K562 (cell line): Measurements from ENCODE around the gene MAGI3. TPM values are rescaled to one million over a fixed set of nuclear protein-coding genes. Genes with fewer than 3 reads are reported as not detected.

ENCODE experiments used
- ETV1 ChIP-seq: fragments of 450-650 bp; conservative IDR thresholded peaks from 2 replicates; pipeline ENCODE4 v1.6.1; 2016; ENCODE audit warnings: missing genetic modification characterization, control low read depth, low read depth, missing compliant biosample characterization
- ETV5 ChIP-seq: sonication (generic); formaldehyde crosslinking; IDR thresholded peaks from 2 replicates; pipeline ENCODE4 v1.4.0; 2020; ENCODE audit warnings: low read depth, mild to moderate bottlenecking, missing genetic modification reagents
- FOXK1 ChIP-seq: sonication (generic); formaldehyde crosslinking; IDR thresholded peaks from 2 replicates; pipeline ENCODE4 v1.8.0; 2022; ENCODE audit warnings: missing genetic modification reagents, mild to moderate bottlenecking, borderline replicate concordance
- POLR2AphosphoS5 ChIP-seq: IDR thresholded peaks from 2 replicates; pipeline ENCODE4 v1.6.1; 2011; ENCODE audit warnings: mild to moderate bottlenecking, low read depth, low read length, moderate library complexity; ENCODE audit not compliant: control insufficient read depth, insufficient read depth
- SP2 ChIP-seq: IDR thresholded peaks from 2 replicates; pipeline ENCODE4 v1.6.1; 2011; ENCODE audit warnings: mild to moderate bottlenecking, low read depth, low read length, moderate library complexity; ENCODE audit not compliant: poor library complexity, severe bottlenecking; ENCODE audit errors: extremely low read depth
- ZNF217 ChIP-seq: sonication (generic); formaldehyde crosslinking; IDR thresholded peaks from 2 replicates; pipeline ENCODE4 v1.8.0; 2022; ENCODE audit warnings: mild to moderate bottlenecking, missing genetic modification reagents
- ZNF589 ChIP-seq: fragments of 200-800 bp; sonication (Bioruptor generic); IDR thresholded peaks from 2 replicates; pipeline ENCODE4 v1.6.1; 2016; ENCODE audit warnings: low read depth, missing genetic modification characterization, missing compliant biosample characterization
- polyA plus RNA-seq, 8 experiments: library from polyadenylated mRNA; depleted of rRNA in 4 of 8; stranded (reverse) in 5 of 8; unstranded in 3 of 8; fragments of >200 nt; fragmentation: Nextera tagmentation in 2 of 8; fragmentation: Illumina TruSeq in 1 of 8; extraction: Ambion mirVana in 2 of 8; extraction: Trizol in 1 of 8; gene quantifications; 2 replicates each; pipeline versions ENCODE4 v1.2.1 to v1.2.3, GENCODE V29; 2011 to 2014; ENCODE audit warnings: inconsistent platforms in 1 of 8, missing spikeins in 1 of 8
- total RNA-seq, 7 experiments: library from RNA; depleted of rRNA in 6 of 7; stranded (reverse); fragments of >200 nt in 6 of 7; fragmentation: Illumina TruSeq in 2 of 7; extraction: Trizol in 2 of 7; gene quantifications; 2 replicates each; pipeline versions ENCODE4 v1.2.1 to v1.2.3, GENCODE V29; 2011 to 2021; ENCODE audit warnings: low replicate concordance in 1 of 7
- TF ChIP-seq, protein P1 (sequence below): fragments of 450-650 bp; IDR thresholded peaks from 2 replicates; pipeline ENCODE4 v1.6.1; 2016; ENCODE audit warnings: mild to moderate bottlenecking, moderate library complexity
- TF ChIP-seq, protein P2 (sequence below): sonication (generic); formaldehyde crosslinking; IDR thresholded peaks from 2 replicates; pipeline ENCODE4 v1.8.0; 2023; ENCODE audit warnings: missing genetic modification reagents, mild to moderate bottlenecking, borderline replicate concordance

Gene MAGI3
- total and polyA plus RNA-seq, 9 of the 15 experiments (the other 6 are each of a cell fraction or from before 2014, with no cell fraction given): 1.0 to 8.6 (median 5.5) TPM

DNA sequence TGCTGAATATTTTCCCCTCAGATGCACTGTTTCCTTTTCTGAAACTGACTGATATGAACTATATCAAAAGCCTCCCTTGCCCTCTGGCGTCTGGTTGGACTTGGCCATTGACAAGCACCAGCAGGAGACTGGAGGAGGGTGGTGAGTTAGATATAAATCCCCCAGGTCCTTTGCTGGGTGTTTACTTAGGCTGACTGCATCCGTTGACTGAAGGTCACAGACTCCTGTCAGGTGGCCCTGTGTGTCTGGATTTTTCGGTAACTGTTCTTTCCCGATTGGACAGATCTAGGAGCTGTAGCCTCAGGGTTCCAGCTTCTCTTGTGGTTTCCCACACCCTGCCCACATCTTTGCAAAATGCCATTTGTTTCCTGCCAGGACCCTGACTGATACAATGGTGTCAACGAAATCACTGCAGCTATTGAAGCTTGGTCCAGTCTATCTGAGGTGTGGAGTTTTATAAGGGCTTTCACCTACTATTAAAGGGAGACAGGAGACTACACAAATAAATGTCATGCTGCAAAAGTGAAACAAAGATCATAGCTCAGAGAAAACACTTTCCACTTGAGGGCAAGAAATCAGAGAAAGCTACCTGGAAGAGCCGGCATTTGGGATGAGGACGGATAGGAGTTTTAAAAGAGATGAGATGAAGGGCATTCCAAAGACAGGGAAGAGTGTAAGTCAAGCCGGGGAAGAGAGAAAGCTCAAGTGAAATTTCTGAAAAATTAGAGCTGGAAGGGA is 1.5 kb upstream of the MAGI3 start (continued):
- TF ChIP-seq, protein P1, sequence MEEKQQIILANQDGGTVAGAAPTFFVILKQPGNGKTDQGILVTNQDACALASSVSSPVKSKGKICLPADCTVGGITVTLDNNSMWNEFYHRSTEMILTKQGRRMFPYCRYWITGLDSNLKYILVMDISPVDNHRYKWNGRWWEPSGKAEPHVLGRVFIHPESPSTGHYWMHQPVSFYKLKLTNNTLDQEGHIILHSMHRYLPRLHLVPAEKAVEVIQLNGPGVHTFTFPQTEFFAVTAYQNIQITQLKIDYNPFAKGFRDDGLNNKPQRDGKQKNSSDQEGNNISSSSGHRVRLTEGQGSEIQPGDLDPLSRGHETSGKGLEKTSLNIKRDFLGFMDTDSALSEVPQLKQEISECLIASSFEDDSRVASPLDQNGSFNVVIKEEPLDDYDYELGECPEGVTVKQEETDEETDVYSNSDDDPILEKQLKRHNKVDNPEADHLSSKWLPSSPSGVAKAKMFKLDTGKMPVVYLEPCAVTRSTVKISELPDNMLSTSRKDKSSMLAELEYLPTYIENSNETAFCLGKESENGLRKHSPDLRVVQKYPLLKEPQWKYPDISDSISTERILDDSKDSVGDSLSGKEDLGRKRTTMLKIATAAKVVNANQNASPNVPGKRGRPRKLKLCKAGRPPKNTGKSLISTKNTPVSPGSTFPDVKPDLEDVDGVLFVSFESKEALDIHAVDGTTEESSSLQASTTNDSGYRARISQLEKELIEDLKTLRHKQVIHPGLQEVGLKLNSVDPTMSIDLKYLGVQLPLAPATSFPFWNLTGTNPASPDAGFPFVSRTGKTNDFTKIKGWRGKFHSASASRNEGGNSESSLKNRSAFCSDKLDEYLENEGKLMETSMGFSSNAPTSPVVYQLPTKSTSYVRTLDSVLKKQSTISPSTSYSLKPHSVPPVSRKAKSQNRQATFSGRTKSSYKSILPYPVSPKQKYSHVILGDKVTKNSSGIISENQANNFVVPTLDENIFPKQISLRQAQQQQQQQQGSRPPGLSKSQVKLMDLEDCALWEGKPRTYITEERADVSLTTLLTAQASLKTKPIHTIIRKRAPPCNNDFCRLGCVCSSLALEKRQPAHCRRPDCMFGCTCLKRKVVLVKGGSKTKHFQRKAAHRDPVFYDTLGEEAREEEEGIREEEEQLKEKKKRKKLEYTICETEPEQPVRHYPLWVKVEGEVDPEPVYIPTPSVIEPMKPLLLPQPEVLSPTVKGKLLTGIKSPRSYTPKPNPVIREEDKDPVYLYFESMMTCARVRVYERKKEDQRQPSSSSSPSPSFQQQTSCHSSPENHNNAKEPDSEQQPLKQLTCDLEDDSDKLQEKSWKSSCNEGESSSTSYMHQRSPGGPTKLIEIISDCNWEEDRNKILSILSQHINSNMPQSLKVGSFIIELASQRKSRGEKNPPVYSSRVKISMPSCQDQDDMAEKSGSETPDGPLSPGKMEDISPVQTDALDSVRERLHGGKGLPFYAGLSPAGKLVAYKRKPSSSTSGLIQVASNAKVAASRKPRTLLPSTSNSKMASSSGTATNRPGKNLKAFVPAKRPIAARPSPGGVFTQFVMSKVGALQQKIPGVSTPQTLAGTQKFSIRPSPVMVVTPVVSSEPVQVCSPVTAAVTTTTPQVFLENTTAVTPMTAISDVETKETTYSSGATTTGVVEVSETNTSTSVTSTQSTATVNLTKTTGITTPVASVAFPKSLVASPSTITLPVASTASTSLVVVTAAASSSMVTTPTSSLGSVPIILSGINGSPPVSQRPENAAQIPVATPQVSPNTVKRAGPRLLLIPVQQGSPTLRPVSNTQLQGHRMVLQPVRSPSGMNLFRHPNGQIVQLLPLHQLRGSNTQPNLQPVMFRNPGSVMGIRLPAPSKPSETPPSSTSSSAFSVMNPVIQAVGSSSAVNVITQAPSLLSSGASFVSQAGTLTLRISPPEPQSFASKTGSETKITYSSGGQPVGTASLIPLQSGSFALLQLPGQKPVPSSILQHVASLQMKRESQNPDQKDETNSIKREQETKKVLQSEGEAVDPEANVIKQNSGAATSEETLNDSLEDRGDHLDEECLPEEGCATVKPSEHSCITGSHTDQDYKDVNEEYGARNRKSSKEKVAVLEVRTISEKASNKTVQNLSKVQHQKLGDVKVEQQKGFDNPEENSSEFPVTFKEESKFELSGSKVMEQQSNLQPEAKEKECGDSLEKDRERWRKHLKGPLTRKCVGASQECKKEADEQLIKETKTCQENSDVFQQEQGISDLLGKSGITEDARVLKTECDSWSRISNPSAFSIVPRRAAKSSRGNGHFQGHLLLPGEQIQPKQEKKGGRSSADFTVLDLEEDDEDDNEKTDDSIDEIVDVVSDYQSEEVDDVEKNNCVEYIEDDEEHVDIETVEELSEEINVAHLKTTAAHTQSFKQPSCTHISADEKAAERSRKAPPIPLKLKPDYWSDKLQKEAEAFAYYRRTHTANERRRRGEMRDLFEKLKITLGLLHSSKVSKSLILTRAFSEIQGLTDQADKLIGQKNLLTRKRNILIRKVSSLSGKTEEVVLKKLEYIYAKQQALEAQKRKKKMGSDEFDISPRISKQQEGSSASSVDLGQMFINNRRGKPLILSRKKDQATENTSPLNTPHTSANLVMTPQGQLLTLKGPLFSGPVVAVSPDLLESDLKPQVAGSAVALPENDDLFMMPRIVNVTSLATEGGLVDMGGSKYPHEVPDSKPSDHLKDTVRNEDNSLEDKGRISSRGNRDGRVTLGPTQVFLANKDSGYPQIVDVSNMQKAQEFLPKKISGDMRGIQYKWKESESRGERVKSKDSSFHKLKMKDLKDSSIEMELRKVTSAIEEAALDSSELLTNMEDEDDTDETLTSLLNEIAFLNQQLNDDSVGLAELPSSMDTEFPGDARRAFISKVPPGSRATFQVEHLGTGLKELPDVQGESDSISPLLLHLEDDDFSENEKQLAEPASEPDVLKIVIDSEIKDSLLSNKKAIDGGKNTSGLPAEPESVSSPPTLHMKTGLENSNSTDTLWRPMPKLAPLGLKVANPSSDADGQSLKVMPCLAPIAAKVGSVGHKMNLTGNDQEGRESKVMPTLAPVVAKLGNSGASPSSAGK: no peak
- TF ChIP-seq POLR2AphosphoS5 (peak; percentile 72), ZNF589 (CRISPR knock-in tag) (no peak), SP2 (no peak), ZNF217 (no peak), ETV1 (no peak), FOXK1 (CRISPR knock-in tag) (peak; percentile 50; the same call in 1 of the 2 replicates), ETV5 (CRISPR knock-in tag) (no peak)
- TF ChIP-seq, protein P2, sequence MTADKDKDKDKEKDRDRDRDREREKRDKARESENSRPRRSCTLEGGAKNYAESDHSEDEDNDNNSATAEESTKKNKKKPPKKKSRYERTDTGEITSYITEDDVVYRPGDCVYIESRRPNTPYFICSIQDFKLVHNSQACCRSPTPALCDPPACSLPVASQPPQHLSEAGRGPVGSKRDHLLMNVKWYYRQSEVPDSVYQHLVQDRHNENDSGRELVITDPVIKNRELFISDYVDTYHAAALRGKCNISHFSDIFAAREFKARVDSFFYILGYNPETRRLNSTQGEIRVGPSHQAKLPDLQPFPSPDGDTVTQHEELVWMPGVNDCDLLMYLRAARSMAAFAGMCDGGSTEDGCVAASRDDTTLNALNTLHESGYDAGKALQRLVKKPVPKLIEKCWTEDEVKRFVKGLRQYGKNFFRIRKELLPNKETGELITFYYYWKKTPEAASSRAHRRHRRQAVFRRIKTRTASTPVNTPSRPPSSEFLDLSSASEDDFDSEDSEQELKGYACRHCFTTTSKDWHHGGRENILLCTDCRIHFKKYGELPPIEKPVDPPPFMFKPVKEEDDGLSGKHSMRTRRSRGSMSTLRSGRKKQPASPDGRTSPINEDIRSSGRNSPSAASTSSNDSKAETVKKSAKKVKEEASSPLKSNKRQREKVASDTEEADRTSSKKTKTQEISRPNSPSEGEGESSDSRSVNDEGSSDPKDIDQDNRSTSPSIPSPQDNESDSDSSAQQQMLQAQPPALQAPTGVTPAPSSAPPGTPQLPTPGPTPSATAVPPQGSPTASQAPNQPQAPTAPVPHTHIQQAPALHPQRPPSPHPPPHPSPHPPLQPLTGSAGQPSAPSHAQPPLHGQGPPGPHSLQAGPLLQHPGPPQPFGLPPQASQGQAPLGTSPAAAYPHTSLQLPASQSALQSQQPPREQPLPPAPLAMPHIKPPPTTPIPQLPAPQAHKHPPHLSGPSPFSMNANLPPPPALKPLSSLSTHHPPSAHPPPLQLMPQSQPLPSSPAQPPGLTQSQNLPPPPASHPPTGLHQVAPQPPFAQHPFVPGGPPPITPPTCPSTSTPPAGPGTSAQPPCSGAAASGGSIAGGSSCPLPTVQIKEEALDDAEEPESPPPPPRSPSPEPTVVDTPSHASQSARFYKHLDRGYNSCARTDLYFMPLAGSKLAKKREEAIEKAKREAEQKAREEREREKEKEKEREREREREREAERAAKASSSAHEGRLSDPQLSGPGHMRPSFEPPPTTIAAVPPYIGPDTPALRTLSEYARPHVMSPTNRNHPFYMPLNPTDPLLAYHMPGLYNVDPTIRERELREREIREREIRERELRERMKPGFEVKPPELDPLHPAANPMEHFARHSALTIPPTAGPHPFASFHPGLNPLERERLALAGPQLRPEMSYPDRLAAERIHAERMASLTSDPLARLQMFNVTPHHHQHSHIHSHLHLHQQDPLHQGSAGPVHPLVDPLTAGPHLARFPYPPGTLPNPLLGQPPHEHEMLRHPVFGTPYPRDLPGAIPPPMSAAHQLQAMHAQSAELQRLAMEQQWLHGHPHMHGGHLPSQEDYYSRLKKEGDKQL: no peak
